ENCODE results near the gene CADM1. TPM values are rescaled to one million over a fixed set of nuclear protein-coding genes. Genes with fewer than 3 reads are reported as not detected.

The CADM1 gene
- total and polyA plus RNA-seq, 9 donors, result 6.6 to 61.2 (median 17.2) TPM

DNA sequence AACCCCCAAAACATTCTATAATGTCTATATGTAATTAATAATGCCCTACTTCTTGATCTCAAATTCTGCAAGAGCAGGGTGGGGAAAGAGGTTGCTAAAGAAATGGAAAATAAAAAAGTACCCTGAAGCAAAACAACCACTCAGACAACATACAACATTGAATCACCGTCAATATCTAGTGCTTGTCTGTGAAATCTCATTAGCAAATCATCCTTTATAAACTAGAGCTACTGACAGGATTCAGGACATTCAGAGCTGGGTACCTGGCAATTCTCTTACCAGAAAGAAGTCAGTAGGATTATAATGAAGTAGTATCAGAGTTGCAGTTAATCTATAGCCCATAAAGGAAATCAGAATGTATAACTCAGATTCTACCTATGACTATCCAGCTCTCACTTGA, 143.2 kb downstream of the CADM1 start:
- H3K27me3 ChIP-seq, result no peaks in the 10 kb centered on the region
- TF ChIP-seq POLR2A (IDR thresholded peaks at IDR 0.05) (no peak), EP300 (IDR thresholded peaks at IDR 0.05) (no peak)
- TF ChIP-seq, protein P1, sequence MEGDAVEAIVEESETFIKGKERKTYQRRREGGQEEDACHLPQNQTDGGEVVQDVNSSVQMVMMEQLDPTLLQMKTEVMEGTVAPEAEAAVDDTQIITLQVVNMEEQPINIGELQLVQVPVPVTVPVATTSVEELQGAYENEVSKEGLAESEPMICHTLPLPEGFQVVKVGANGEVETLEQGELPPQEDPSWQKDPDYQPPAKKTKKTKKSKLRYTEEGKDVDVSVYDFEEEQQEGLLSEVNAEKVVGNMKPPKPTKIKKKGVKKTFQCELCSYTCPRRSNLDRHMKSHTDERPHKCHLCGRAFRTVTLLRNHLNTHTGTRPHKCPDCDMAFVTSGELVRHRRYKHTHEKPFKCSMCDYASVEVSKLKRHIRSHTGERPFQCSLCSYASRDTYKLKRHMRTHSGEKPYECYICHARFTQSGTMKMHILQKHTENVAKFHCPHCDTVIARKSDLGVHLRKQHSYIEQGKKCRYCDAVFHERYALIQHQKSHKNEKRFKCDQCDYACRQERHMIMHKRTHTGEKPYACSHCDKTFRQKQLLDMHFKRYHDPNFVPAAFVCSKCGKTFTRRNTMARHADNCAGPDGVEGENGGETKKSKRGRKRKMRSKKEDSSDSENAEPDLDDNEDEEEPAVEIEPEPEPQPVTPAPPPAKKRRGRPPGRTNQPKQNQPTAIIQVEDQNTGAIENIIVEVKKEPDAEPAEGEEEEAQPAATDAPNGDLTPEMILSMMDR (IDR thresholded peaks at IDR 0.05), result no peak
- no peaks in the 10 kb centered on the region for H3K9me3 ChIP-seq
- 73 to 88% (median 79%) methylated on average over 1 of the region's 1 CpG for WGBS, 3 donors
- H3K4me1 ChIP-seq (ENCODE audit: insufficient read depth), result no peaks in the 10 kb centered on the region
- H3K27ac ChIP-seq, result no peak overlapping the region
- no peak overlapping the region for H3K4me3 ChIP-seq
- no peak for DNase-seq
- intact Hi-C loops (cut with DNase I), result no loop called here
- no peaks in the 10 kb centered on the region for H3K36me3 ChIP-seq

DNA sequence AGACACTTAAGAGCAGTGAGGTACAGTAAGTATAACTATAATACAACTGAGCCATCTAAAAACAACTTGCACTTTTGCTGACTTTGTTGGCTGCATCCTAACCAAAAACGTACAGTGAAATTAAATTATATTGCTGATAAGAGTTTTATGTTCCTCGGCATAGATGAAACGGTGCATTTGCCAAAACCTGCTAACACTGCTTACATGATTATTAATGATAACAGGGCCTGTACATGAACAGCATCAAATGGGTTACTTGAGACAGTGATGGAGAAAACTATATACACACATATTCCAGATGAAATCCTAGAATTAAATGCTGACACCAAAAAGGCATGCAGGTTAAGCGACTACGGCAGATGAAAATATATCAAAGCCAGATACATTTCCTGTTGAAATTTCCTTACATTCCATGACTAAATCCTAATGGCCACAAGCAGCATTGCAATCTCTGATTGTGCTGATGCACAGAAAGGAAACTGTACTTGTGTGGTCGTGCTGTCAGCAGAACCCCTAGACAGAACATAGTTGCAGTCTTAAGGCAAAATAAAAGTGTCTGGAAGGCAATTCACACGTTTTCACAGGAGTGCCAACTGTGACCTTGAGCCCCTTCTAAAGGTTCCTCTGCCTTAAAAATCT, 143.9 kb downstream of the CADM1 start:
- Histone ChIP-seq H3K27ac (no peak overlapping the region), H3K4me1 (ENCODE audit: insufficient read depth) (no peaks in the 10 kb centered on the region), H3K4me3 (no peak overlapping the region), H3K9me3 (no peaks in the 10 kb centered on the region), H3K27me3 (no peaks in the 10 kb centered on the region), H3K36me3 (no peaks in the 10 kb centered on the region)
- TF ChIP-seq, protein P1 (IDR thresholded peaks at IDR 0.05), result no peak
- TF ChIP-seq EP300 (IDR thresholded peaks at IDR 0.05), result no peak
- TF ChIP-seq POLR2A (IDR thresholded peaks at IDR 0.05), result no peak
- 44 to 61% (median 44%) methylated on average over 7 of the region's 7 CpGs for WGBS, 3 donors
- DNase-seq, result no peak
- intact Hi-C loops (cut with DNase I), result no loop called here

- 1 to 12% (median 3%) methylated on average over 5 of the region's 5 CpGs for WGBS, 3 donors
- intact Hi-C loops (cut with DNase I), result no loop called here
- H3K36me3 ChIP-seq, result no peaks in the 10 kb centered on the region
- TF ChIP-seq POLR2A (IDR thresholded peaks at IDR 0.05) (no peak), EP300 (IDR thresholded peaks at IDR 0.05) (no peak)
- TF ChIP-seq, protein P1 (IDR thresholded peaks at IDR 0.05), result no peak
- no peak for DNase-seq
- no peak overlapping the region for H3K27ac ChIP-seq
- H3K9me3 ChIP-seq, result no peaks in the 10 kb centered on the region
- H3K4me3 ChIP-seq, result no peak overlapping the region
- H3K27me3 ChIP-seq, result no peaks in the 10 kb centered on the region
- no peaks in the 10 kb centered on the region for H3K4me1 ChIP-seq (ENCODE audit: insufficient read depth)
These were observed 147.1 kb downstream of the CADM1 start for GRCh38 chr11:115357066-115357465.

GRCh38 chr11:115352805-115353485, 151.3 kb downstream of the CADM1 start:
- no peak overlapping the region for H3K27ac ChIP-seq
- no peaks in the 10 kb centered on the region for H3K36me3 ChIP-seq
- H3K27me3 ChIP-seq, result no peaks in the 10 kb centered on the region
- intact Hi-C loops (cut with DNase I), result no loop called here
- TF ChIP-seq POLR2A (IDR thresholded peaks at IDR 0.05) (no peak), EP300 (IDR thresholded peaks at IDR 0.05) (no peak)
- TF ChIP-seq, protein P1 (IDR thresholded peaks at IDR 0.05), result no peak
- no peaks in the 10 kb centered on the region for H3K4me1 ChIP-seq (ENCODE audit: insufficient read depth)
- H3K9me3 ChIP-seq, result no peaks in the 10 kb centered on the region
- 89 to 92% (median 90%) methylated on average over 6 of the region's 6 CpGs for WGBS, 3 donors
- no peak for DNase-seq
- no peak overlapping the region for H3K4me3 ChIP-seq
